GM12801 (cell line): ENCODE results near the gene TMEM139.

ENCODE experiments used
- CTCF ChIP-seq: IDR thresholded peaks from one replicate; pipeline ENCODE4 v1.5.1; 2011; ENCODE audit warnings: control low read depth; ENCODE audit not compliant: insufficient read length; ENCODE audit errors: extremely low read depth

Gene TMEM139

DNA sequence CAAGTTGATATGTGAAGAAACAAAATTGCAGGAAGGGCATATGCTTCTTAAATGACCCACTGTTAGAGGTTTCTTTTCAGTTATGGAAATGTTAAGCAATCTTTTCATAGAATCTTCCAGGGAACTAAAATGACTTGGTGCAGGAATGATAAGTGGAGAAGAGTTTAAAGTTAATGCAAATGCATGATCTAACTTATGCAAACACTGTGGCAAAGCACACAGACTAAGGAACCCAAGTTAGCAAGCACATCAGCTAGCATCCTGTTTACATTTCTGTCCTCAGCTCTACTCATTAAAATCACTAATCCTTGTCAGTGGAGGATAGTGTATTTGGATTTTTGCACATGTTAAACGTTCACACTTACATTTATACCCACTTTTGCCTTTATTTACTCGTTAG is 40.5 kb downstream of the TMEM139 start:
- no peak for TF ChIP-seq CTCF

GRCh38 chr7:143327903-143328302 is 43.1 kb downstream of the TMEM139 start:
- no peak for TF ChIP-seq CTCF

DNA sequence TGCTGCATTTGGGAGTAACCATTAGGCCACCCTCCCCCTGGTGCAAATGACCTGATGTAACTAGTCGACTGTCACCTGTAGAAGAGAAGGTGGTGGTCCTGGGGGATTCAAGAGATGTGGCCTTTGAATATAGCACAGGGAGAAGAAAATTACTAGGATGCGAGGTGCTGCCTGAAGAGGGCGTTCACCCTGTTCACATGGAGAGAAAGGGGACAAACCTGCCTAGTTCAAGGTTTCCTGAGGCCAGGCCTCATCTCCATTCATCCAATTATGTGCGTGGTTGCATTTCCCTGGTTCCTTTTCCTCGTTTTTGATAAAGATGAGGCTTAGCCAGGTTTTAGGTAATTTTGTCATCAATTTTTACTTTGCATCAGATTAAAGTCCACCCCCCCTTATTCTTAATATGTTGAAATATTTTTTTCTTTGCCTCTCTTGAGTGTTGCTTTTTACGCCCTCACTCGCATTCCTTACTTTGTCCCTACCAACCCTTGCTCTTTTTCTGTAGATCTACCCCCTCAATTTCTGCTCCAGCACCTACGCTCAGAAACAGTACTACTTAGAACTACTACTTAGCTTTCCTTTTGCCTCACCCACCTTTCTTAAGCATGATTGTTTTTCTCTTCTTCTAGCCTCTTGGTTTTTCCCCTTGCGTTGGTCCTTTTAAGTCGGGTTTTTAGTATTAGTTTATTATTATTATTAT is 44.9 kb downstream of the TMEM139 start:
- TF ChIP-seq CTCF: no peak

DNA sequence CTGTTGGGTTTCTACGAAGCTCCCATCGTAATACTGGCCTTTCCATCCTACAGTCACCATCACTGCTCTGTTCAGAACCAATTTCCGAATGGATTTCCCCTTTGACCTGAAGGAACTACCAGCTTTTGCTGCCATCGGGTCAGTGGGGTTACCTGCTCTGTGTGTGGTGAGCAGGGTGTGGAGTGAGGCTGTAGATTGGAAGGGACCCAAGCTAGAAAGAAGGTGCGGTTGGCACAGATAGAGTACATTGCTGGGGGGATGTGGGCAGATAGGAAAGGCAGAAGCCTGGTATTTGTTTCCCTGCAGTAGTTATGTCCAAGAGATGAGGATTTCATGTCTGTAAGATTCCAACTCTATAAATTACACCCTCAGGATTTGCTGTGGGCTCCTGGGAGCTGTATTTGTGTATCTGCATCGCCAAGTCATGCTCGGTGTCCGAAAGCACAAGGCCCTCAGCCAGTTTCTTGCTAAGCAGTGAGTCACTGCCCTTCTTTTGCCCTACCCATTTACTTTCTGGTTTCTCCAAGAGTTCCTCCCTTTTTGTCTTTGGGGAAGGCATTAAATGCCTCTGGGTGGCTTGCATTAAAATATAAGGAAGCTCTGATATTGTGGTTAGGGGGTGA is 46.5 kb downstream of the TMEM139 start:
- no peak for TF ChIP-seq CTCF

DNA sequence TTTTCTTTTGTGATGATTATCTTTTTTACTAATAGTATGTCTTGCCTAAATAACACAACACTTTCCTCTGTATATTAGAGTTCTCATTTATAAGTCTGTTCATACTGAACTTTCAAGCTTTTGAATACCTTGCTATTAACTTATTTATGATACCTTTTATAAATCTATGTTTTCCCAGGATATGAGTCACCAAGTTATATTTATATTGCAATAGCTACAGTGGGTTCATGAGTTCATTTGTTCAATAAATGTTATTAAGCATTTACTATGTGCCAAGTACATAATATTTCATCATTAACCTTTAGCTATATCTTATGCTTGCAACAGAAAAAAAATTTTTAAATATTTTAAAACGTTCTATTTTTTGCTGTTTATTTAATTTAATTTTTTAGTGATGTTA is 49.5 kb downstream of the TMEM139 start:
- TF ChIP-seq CTCF: no peak

GRCh38 chr7:143337216-143337615 is 52.5 kb downstream of the TMEM139 start:
- TF ChIP-seq CTCF: no peak
